HEK293 (cell line): ENCODE data around the gene SOX18.

Source experiments
- BCL11B ChIP-seq: fragments of 450-650 bp; formaldehyde crosslinking; IDR thresholded peaks from 2 replicates; pipeline ENCODE4 v1.5.1; 2016; ENCODE audit warnings: low read depth, missing biosample characterization, missing genetic modification characterization
- GLIS2 ChIP-seq: fragments of 450-650 bp; formaldehyde crosslinking; IDR thresholded peaks from 2 replicates; pipeline ENCODE4 v1.5.1; 2016; ENCODE audit warnings: missing biosample characterization, missing genetic modification characterization
- HOXC10 ChIP-seq: sonication (generic); formaldehyde crosslinking; IDR thresholded peaks from 2 replicates; pipeline ENCODE4 v1.8.1; 2023; ENCODE audit warnings: mild to moderate bottlenecking, missing genetic modification reagents
- SETDB1 ChIP-seq: IDR thresholded peaks from one replicate; pipeline ENCODE4 v1.6.1; 2017; ENCODE audit warnings: mild to moderate bottlenecking, low read length, moderate library complexity, mixed read lengths; ENCODE audit not compliant: insufficient read length
- SP2 ChIP-seq: fragments of 450-650 bp; formaldehyde crosslinking; IDR thresholded peaks from 2 replicates; pipeline ENCODE4 v1.5.1; 2016; ENCODE audit warnings: missing biosample characterization, missing genetic modification characterization
- WT1 ChIP-seq: fragments of 450-650 bp; formaldehyde crosslinking; IDR thresholded peaks from 2 replicates; pipeline ENCODE4 v1.5.1; 2016; ENCODE audit warnings: missing biosample characterization, missing genetic modification characterization
- YY1 ChIP-seq: fragments of 450-650 bp; formaldehyde crosslinking; IDR thresholded peaks from 2 replicates; pipeline ENCODE4 v1.5.1; 2018; ENCODE audit warnings: missing biosample characterization, missing genetic modification characterization
- ZBTB48 ChIP-seq: fragments of 450-650 bp; formaldehyde crosslinking; IDR thresholded peaks from 2 replicates; pipeline ENCODE4 v1.5.1; 2016; ENCODE audit warnings: missing biosample characterization, missing genetic modification characterization
- ZFHX2 ChIP-seq: fragments of 450-650 bp; formaldehyde crosslinking; conservative IDR thresholded peaks from 2 replicates; pipeline ENCODE4 v1.5.1; 2016; ENCODE audit warnings: missing biosample characterization, missing genetic modification characterization
- ZNF211 ChIP-seq: fragments of 450-650 bp; formaldehyde crosslinking; IDR thresholded peaks from 2 replicates; pipeline ENCODE4 v1.5.1; 2016; ENCODE audit warnings: low read depth, missing biosample characterization, missing genetic modification characterization
- ZNF274 ChIP-seq, 2 experiments: fragments of 200-500 bp in 1 of 2; fragments of 450-650 bp in 1 of 2; sonication (Bioruptor generic) in 1 of 2; formaldehyde crosslinking in 1 of 2; IDR thresholded peaks; 2 replicates each; pipeline versions ENCODE4 v1.5.1 to v1.6.1; 2014 to 2016; ENCODE audit warnings: borderline replicate concordance in 1 of 2, inconsistent platforms in 1 of 2, low read length in 1 of 2, missing biosample characterization in 1 of 2, missing genetic modification characterization in 1 of 2
- ZNF335 ChIP-seq: fragments of 450-650 bp; formaldehyde crosslinking; conservative IDR thresholded peaks from 2 replicates; pipeline ENCODE4 v1.5.1; 2016; ENCODE audit warnings: missing biosample characterization, missing genetic modification characterization
- ZNF341 ChIP-seq: fragments of 450-650 bp; formaldehyde crosslinking; IDR thresholded peaks from 2 replicates; pipeline ENCODE4; 2016; ENCODE audit warnings: low read depth, missing biosample characterization, missing genetic modification characterization
- ZNF404 ChIP-seq: fragments of 450-650 bp; formaldehyde crosslinking; IDR thresholded peaks from 2 replicates; pipeline ENCODE4 v1.5.1; 2017; ENCODE audit warnings: missing biosample characterization, missing genetic modification characterization
- ZNF530 ChIP-seq: fragments of 450-650 bp; formaldehyde crosslinking; IDR thresholded peaks from 2 replicates; pipeline ENCODE4 v1.5.1; 2016; ENCODE audit warnings: low read depth, missing biosample characterization, missing genetic modification characterization
- ZNF561 ChIP-seq: fragments of 450-650 bp; IDR thresholded peaks from 2 replicates; pipeline ENCODE4 v1.5.1; 2018; ENCODE audit warnings: missing biosample characterization, missing genetic modification characterization, borderline replicate concordance
- ZNF670 ChIP-seq: fragments of 450-650 bp; formaldehyde crosslinking; IDR thresholded peaks from 2 replicates; pipeline ENCODE4 v1.5.1; 2016; ENCODE audit warnings: missing biosample characterization, missing genetic modification characterization, low read depth
- ZNF776 ChIP-seq: fragments of 450-650 bp; formaldehyde crosslinking; IDR thresholded peaks from 2 replicates; pipeline ENCODE4 v1.5.0; 2017; ENCODE audit warnings: missing biosample characterization, missing genetic modification characterization, borderline replicate concordance
- ZSCAN23 ChIP-seq: fragments of 450-650 bp; formaldehyde crosslinking; IDR thresholded peaks from 2 replicates; pipeline ENCODE4 v1.5.1; 2016; ENCODE audit warnings: missing biosample characterization, missing genetic modification characterization
- TF ChIP-seq, protein P1 (sequence below): fragments of 450-650 bp; formaldehyde crosslinking; optimal IDR thresholded peaks from 2 replicates; pipeline ENCODE3; 2016; ENCODE audit warnings: missing biosample characterization, mild to moderate bottlenecking, missing genetic modification characterization
- TF ChIP-seq, protein P2 (sequence below): fragments of 450-650 bp; formaldehyde crosslinking; IDR thresholded peaks from 2 replicates; pipeline ENCODE4 v1.5.1; 2016; ENCODE audit warnings: missing biosample characterization, missing genetic modification characterization, borderline replicate concordance
- TF ChIP-seq, protein P3 (sequence below): fragments of 450-650 bp; formaldehyde crosslinking; IDR thresholded peaks from 2 replicates; pipeline ENCODE4 v1.5.1; 2016; ENCODE audit warnings: missing biosample characterization, missing genetic modification characterization
- TF ChIP-seq, protein P4 (sequence below): fragments of 450-650 bp; formaldehyde crosslinking; IDR thresholded peaks from 2 replicates; pipeline ENCODE4 v1.5.1; 2016; ENCODE audit warnings: missing biosample characterization, missing genetic modification characterization
- TF ChIP-seq, protein P5 (sequence below): fragments of 450-650 bp; formaldehyde crosslinking; IDR thresholded peaks from 2 replicates; pipeline ENCODE4 v1.5.1; 2017; ENCODE audit warnings: missing biosample characterization, mild to moderate bottlenecking, missing genetic modification characterization, moderate library complexity
- TF ChIP-seq, protein P6 (sequence below): fragments of 450-650 bp; formaldehyde crosslinking; IDR thresholded peaks from 2 replicates; pipeline ENCODE4 v1.5.1; 2017; ENCODE audit warnings: missing biosample characterization, missing genetic modification characterization

Gene SOX18

DNA sequence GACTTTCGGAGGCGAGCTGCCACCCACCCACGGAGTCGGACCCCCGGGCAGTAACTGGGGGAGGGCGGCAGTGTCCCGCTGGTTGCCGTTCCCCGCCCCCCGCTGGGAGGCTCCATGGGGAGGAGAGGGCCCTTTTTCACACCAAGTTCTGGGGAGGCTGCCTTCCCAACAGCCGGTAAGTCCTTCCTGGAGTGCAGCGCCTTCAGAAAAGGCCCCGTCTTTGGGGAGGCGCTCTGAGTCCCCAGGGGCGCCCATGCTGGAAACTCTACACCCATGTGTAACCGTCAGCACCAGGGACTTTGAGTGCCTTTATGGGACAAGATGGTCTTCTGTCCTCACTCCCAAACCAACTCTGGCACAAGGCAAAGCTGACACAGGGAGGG lies 430 bp upstream of the SOX18 start (continued):
- TF ChIP-seq, protein P1, sequence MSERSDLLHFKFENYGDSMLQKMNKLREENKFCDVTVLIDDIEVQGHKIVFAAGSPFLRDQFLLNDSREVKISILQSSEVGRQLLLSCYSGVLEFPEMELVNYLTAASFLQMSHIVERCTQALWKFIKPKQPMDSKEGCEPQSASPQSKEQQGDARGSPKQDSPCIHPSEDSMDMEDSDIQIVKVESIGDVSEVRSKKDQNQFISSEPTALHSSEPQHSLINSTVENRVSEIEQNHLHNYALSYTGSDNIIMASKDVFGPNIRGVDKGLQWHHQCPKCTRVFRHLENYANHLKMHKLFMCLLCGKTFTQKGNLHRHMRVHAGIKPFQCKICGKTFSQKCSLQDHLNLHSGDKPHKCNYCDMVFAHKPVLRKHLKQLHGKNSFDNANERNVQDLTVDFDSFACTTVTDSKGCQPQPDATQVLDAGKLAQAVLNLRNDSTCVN (tag by site-specific recombination), result peak; percentile 28
- TF ChIP-seq ZNF335, result peak; percentile 91
- peak; percentile 98 for TF ChIP-seq GLIS2 (tag by site-specific recombination)
- TF ChIP-seq ZSCAN23, result no peak
- TF ChIP-seq ZBTB48 (tag by site-specific recombination), result 0 out of 2 replicates have a peak, but pooled peaks have one; percentile 35
- TF ChIP-seq, protein P2, sequence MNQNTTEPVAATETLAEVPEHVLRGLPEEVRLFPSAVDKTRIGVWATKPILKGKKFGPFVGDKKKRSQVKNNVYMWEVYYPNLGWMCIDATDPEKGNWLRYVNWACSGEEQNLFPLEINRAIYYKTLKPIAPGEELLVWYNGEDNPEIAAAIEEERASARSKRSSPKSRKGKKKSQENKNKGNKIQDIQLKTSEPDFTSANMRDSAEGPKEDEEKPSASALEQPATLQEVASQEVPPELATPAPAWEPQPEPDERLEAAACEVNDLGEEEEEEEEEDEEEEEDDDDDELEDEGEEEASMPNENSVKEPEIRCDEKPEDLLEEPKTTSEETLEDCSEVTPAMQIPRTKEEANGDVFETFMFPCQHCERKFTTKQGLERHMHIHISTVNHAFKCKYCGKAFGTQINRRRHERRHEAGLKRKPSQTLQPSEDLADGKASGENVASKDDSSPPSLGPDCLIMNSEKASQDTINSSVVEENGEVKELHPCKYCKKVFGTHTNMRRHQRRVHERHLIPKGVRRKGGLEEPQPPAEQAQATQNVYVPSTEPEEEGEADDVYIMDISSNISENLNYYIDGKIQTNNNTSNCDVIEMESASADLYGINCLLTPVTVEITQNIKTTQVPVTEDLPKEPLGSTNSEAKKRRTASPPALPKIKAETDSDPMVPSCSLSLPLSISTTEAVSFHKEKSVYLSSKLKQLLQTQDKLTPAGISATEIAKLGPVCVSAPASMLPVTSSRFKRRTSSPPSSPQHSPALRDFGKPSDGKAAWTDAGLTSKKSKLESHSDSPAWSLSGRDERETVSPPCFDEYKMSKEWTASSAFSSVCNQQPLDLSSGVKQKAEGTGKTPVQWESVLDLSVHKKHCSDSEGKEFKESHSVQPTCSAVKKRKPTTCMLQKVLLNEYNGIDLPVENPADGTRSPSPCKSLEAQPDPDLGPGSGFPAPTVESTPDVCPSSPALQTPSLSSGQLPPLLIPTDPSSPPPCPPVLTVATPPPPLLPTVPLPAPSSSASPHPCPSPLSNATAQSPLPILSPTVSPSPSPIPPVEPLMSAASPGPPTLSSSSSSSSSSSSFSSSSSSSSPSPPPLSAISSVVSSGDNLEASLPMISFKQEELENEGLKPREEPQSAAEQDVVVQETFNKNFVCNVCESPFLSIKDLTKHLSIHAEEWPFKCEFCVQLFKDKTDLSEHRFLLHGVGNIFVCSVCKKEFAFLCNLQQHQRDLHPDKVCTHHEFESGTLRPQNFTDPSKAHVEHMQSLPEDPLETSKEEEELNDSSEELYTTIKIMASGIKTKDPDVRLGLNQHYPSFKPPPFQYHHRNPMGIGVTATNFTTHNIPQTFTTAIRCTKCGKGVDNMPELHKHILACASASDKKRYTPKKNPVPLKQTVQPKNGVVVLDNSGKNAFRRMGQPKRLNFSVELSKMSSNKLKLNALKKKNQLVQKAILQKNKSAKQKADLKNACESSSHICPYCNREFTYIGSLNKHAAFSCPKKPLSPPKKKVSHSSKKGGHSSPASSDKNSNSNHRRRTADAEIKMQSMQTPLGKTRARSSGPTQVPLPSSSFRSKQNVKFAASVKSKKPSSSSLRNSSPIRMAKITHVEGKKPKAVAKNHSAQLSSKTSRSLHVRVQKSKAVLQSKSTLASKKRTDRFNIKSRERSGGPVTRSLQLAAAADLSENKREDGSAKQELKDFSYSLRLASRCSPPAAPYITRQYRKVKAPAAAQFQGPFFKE, result no peak
- TF ChIP-seq ZNF776 (tag by site-specific recombination), result no peak
- TF ChIP-seq YY1 (tag by site-specific recombination), result 0 out of 2 replicates have a peak, but pooled peaks have one; percentile 19
- TF ChIP-seq ZFHX2 (tag by site-specific recombination), result peak; percentile 90
- peak; percentile 60 for TF ChIP-seq SP2 (tag by site-specific recombination)
- no peak for TF ChIP-seq ZNF670
- TF ChIP-seq, protein P3, sequence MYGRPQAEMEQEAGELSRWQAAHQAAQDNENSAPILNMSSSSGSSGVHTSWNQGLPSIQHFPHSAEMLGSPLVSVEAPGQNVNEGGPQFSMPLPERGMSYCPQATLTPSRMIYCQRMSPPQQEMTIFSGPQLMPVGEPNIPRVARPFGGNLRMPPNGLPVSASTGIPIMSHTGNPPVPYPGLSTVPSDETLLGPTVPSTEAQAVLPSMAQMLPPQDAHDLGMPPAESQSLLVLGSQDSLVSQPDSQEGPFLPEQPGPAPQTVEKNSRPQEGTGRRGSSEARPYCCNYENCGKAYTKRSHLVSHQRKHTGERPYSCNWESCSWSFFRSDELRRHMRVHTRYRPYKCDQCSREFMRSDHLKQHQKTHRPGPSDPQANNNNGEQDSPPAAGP (tag by site-specific recombination), result peak; percentile 45; the same call in 1 of the 2 replicates
- TF ChIP-seq ZNF561 (tag by site-specific recombination), result peak; percentile 62
- TF ChIP-seq ZNF530 (tag by site-specific recombination), result no peak
- no peak for TF ChIP-seq ZNF404
- TF ChIP-seq ZNF341 (tag by site-specific recombination), result peak; percentile 96
- TF ChIP-seq, protein P4, sequence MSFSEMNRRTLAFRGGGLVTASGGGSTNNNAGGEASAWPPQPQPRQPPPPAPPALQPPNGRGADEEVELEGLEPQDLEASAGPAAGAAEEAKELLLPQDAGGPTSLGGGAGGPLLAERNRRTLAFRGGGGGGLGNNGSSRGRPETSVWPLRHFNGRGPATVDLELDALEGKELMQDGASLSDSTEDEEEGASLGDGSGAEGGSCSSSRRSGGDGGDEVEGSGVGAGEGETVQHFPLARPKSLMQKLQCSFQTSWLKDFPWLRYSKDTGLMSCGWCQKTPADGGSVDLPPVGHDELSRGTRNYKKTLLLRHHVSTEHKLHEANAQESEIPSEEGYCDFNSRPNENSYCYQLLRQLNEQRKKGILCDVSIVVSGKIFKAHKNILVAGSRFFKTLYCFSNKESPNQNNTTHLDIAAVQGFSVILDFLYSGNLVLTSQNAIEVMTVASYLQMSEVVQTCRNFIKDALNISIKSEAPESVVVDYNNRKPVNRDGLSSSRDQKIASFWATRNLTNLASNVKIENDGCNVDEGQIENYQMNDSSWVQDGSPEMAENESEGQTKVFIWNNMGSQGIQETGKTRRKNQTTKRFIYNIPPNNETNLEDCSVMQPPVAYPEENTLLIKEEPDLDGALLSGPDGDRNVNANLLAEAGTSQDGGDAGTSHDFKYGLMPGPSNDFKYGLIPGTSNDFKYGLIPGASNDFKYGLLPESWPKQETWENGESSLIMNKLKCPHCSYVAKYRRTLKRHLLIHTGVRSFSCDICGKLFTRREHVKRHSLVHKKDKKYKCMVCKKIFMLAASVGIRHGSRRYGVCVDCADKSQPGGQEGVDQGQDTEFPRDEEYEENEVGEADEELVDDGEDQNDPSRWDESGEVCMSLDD (tag by site-specific recombination), result peak; percentile 89
- TF ChIP-seq BCL11B (tag by site-specific recombination), result no peak
- no peak for TF ChIP-seq SETDB1
- no peak for TF ChIP-seq HOXC10 (CRISPR knock-in tag)
- TF ChIP-seq, protein P5, sequence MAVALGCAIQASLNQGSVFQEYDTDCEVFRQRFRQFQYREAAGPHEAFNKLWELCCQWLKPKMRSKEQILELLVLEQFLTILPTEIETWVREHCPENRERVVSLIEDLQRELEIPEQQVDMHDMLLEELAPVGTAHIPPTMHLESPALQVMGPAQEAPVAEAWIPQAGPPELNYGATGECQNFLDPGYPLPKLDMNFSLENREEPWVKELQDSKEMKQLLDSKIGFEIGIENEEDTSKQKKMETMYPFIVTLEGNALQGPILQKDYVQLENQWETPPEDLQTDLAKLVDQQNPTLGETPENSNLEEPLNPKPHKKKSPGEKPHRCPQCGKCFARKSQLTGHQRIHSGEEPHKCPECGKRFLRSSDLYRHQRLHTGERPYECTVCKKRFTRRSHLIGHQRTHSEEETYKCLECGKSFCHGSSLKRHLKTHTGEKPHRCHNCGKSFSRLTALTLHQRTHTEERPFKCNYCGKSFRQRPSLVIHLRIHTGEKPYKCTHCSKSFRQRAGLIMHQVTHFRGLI (tag by site-specific recombination), result no peak
- TF ChIP-seq, protein P6, sequence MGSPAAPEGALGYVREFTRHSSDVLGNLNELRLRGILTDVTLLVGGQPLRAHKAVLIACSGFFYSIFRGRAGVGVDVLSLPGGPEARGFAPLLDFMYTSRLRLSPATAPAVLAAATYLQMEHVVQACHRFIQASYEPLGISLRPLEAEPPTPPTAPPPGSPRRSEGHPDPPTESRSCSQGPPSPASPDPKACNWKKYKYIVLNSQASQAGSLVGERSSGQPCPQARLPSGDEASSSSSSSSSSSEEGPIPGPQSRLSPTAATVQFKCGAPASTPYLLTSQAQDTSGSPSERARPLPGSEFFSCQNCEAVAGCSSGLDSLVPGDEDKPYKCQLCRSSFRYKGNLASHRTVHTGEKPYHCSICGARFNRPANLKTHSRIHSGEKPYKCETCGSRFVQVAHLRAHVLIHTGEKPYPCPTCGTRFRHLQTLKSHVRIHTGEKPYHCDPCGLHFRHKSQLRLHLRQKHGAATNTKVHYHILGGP, result peak; percentile 13; the same call in 1 of the 2 replicates
- no peak for TF ChIP-seq ZNF274 (IDR thresholded peaks at IDR 0.05; ENCODE audit: low read length)
- TF ChIP-seq ZNF274 (tag by site-specific recombination; IDR thresholded peaks at IDR 0.05; ENCODE audit: borderline replicate concordance), result no peak
- TF ChIP-seq ZNF211 (tag by site-specific recombination), result no peak
- peak; percentile 84 for TF ChIP-seq WT1
